Superior temporal gyrus (tissue), 1 donor: ENCODE data around the gene AP4B1.

Experiments
- DNase-seq: peaks from one replicate; pipeline ENCODE4 v3.0.0-alpha.2; 2016; ENCODE audit errors: extremely low spot score

Gene AP4B1

DNA sequence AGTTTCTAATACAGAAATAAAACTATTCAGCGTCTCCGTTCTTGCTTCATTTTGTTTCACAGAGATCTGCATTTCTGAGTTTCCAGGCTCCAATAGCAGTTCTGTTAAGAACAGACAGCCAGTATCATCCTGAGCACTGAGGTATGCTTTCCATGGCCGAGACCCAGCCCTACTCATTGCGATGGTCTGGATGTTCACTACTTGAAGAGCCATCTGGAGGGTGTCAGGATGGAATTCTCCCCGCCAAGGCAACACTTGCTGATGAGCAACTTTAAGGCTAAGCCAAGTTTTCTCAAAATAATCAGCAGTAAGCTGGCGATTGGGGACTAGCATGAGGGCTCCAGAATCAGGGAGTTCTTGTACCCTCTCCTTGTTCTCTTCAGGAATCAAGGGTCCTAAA, 9.5 kb downstream of the AP4B1 start:
- DNase-seq = peak; percentile 35

DNA sequence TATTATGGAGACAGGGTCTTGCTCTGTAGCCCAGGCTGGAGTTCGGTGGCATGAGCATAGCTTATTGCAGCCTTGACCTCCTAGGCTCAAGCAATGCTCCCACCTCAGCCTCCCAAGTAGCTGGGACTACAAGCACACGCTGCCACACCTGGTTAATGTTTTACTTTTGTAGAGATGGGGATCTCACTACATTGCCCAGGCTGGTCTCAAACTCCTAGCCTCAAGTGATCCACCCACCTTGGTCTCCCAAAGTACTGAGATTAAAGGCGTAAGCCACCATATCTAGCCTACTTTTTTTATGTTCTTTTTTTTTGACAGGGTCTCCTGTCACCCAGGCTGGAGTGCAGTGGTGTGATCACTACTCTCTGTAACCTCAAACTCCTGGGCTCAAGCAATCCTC, 11.3 kb downstream of the AP4B1 start:
- DNase-seq = no peak

DNA sequence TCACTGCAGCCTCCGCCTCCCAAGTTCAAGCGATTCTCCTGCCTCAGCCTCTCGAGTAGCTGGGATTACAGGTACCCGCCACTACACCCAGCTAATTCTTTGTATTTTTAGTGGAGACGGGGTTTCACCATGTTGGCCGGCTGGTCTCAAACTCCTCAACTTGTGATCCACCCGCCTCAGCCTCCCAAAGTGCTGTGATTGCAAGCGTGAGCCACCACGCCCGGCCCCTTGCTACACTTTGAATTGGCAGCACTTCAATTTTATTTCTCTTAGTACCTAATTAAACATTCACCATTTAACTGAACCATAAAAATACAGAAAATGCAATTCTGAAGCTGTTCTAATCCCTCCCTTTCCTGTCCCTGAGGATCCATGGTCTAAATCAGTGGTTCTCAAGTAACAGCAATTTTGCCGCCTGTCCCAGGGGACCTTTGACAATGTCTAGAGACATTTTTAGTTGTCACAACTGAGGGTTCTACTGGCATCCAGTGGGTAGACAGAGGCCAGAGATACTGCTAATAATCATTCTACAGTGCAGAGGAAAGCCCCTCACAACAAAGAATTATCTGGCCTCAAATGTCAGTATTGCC, 12.9 kb downstream of the AP4B1 start:
- DNase-seq = no peak

DNA sequence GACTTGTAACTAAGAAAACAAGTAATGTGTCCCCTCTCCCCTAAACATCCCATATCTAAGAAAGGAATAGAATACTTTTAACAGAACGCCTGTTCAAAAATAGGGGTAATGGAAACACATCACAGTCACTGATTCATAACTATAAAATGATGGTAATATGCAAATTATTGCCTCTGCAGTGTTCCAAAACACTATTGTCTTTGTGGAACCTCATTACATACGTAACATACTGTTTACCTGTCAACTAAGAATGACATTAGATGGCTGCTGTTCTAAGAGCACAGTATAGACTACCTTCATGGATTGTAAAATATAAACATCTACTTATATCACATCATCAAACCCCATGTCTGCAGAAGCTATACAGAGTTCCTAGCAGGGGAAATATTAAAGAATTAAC, 13.8 kb downstream of the AP4B1 start:
- DNase-seq = no peak

DNA sequence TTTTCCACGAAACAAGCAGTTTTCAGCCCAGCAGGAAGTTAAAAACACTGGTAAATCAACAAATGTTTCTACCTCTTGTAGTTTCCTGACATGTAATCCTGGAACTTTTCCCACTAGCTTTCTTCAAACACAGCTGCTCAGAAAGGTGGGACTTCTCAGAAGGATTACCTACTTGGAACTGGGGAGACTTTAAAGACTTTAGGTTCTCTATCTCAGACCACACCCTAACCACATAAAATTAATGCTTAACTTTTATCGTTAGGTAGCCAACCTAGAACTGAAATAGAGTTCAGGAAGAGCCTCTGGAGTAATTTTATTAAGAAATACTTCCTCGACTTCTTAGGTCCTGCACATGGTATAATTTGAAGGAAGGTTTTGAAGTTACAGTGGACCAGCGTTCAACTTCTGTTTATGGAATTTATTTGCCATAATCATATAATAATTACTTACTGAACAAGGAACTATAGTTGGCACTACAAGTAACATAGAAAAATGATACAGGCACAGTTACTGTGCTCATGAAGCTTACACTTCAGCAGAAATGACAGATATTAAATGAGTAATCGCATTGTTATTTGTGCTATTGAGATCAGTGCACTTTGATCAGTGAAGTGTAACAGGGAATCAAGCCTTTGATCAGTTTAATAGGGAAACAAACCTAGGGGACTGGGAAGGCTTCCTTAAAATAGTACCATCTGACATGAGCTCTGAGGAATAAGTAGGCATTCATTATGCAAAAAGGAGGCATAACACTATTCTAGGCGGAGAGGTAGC, 17.0 kb downstream of the AP4B1 start, which contains the start of gene BCL2L15:
Gene BCL2L15, minus strand, starts transcription at position 180 of the 774 bp plus-strand sequence. CDS start 206 bp downstream, outside the sequence.
- DNase-seq = no peak

DNA sequence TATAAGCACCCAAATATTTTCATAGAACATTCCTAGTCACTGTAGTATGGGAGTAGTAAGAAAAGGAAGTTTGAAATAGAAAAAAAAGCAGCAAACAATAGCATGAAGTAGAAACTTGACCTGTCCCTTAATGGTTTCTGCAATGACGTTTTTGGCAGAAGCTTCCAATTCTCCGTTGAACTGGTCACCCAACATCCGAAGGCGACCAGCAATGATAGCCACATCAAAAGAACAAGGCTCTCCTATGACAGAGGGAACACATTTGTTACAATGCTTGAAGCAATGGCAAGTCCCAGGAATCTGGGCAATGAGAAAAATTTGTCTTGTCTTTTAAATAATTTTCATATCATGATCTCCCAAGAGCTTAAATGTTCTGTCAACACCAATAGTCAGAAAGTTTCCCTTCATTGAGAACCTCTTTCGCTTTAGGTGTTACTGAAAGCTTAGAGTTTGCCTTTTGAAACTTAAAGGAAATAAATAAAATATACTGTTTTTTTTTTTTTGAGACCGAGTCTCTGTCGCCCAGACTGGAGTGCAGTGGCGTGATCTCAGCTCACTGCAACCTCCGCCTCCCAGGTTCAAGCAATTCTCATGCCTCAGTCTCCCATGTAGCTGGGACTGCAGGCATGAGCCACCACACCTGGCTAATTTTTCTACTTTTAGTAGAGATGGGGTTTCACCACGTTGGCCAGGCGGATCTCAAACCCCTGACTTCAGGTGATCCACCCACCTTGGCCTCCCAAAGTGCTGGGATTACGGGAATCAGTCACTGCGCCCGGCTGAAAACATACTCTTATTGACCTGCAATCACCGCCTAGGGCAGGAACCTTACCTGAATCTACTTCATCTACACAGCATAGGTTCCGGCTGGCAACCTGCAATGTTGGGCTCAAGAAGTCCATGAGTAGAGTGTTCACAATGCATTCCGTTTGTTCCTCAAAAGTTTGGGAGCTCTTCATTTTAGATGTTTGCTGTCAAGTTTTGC, 17.9 kb downstream of the AP4B1 start:
- DNase-seq = no peak

DNA sequence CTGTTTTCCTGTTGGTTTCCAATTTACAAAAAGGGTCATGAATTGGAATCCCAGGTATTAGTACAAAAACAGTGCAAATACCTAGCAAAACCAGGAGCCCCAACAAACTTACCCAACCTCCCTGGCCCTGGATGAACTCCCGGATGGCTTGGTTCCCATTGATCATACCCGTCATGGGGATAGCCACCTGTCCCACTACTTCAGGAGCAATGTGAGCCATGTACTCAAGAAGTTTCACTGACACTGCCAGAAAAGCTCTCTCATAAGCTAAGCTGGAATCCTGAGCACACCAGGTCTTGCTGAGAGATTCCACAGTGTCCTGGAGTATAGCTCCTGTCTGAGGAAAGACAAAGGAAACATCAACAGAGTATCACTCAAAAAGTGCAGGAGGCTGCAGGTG, 22.9 kb downstream of the AP4B1 start:
- DNase-seq = no peak

DNA sequence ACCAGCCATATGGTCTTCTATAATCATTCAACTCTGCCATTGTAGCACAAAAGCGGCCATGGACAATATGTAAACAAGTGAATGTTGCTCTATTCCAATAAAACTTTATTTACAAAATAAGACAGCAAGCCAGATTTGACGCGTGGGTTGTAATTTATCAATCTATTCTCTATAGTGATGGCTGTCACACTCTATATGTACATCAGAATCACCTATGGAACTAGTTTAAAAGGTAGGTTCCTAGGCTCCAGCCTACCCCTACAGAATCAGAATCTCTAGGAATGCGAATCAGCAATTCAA, 24.9 kb downstream of the AP4B1 start:
- no peak for DNase-seq

DNA sequence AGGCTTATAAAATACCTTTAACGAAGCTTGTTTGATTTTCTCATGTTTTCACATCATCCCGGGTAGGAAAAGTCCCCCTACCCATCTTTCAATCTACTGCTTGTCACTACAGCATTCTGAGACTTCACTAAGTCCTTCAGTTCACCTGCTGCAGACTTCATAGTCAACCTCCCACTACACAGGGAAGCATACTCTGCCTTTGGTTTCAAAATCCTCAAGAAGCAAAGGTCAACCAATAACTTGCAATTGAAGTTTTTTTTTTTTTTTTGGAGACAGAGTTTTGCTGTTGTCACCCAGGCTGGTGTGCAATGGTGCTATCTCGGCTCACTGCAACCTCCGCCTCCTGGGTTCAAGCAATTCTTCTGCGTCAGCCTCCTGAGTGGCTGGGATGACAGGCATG, 28.4 kb downstream of the AP4B1 start:
- no peak for DNase-seq

DNA sequence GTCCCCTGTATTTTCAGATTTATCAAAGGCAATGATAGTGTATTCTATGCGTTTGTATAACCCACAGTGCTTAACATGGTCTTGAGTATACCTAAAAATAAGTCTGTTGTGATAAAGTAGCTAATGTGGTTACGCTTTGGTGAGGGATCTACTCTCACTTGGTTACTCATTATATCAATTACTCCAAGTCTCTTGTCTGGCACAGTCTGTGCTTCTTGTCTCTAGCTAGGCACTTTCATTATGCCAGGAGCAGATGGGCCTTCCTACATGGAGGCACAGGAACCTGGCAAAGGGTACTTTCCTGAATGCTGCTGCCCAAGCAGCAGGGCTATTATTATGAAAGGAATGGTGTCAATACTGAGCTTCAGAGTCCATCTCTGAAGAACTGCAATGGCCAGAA, 28.9 kb downstream of the AP4B1 start:
- DNase-seq = peak; percentile 27

DNA sequence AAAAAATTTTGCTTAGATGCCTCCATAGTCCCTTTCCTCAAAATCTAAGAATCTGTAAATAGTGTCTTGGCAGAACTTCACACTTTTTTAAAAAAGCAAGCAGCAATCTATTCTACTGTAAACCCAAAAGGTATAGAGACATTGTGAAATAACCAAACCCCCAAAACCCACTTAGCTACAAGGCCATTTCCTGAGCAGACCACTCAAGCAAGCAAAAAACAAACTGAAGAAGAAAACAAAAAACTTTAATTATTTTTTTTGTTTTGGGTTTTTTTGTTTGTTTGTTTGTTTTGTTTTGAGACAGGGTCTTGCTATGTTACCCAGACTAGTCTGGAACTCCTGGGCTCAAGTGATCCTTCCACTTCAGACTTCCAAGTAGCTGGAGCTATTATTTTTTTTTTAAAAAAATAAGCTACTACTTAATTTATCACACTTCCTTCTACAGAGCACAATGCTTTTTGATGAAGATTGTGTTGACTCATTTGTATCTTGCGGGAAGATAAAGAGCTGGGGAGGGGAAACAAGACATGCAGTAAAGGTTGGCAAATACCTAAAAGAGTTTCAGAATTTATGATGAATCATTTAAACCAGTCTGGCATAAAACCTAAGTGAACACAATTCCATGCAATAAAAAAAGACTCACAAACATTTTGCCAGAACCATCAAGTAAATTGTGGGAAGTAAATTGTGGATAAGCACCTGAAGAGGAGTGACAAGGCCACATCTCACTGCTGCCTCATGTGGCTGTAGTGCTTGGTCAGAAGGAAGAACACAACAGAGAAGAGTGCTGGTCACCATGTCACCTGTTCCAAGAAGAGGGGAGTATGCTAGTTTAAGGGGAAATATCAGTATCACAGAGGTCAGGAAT, 30.4 kb downstream of the AP4B1 start:
- DNase-seq = no peak

DNA sequence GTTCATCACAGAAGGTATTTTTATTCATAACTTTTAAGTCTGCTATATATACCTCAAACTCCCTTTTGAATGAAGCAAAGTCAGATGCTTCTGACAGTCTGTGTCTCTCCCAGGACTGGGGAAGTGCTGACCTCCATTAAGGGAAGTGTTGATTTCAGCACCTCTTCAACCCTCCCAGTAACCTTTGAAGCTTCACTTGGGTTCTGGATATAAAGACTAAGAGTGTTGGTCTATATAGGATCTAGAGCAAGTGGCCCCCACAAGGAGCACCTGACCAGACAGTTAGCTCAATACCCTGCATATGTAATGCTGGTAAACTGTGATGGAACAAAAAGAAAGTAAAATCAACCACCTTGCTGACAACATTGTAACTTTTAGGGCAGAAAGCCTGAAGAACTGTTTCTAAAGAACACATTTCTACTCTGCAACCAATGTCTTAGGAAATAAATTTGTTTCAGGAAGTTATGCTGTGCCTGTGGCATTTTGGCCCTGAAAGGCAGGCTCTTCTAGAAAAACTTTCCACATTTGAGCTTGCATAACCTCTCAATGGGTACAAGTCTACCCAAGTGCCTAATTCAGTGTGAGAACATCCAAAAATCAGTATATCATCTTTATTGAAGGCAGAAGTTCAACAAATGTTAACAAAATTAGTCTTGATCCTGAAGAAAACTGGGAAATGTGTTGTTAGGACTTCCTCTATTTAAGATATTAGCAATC, 32.2 kb downstream of the AP4B1 start:
- no peak for DNase-seq

DNA sequence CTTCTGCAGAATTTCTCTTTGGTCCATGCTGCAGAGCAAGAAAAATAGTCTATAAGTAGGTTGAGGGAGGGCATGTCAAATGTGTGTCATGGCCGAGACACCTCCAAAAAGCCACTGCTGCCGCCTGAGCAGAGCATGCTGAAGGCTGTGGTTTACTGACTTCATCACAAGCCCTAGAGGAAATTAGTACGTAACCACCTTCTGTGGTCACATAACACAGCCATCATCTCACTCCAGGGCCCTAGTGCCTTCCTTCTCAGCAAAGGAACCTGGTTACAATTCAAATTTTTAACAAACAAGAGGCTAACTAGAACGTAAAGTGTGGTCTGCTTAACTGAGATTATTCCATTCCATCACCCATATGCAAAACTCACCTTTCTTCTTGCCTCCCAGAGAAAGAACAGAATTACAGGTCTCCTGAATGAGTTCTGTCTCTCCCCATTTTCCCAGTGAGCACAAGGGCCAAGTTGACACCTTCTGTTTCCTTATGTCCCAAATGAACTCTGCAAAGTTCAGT, 32.9 kb downstream of the AP4B1 start, which contains the start of gene PTPN22:
Gene PTPN22, minus strand, starts transcription at position 116 of the 517 bp plus-strand sequence.
- no peak for DNase-seq

DNA sequence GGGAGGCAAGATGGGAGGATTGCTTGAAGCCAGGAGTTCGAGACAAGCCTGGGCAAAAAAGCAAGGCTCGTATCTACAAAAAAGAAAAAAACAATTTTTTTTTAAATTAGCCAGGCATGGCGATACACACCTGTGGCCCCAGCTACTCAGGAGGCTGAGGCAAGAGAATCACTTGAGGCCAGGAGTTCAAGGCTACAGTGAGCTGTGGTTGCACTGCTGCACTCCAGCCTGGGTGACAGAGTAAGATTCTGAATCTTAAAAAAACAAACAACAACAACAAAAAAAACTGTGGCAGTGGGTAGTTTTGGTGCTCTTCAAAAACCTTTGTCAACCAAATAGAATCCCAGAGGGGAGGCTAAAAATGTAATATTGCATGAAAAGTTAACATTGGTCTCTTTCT, 33.8 kb downstream of the AP4B1 start:
- no peak for DNase-seq

DNA sequence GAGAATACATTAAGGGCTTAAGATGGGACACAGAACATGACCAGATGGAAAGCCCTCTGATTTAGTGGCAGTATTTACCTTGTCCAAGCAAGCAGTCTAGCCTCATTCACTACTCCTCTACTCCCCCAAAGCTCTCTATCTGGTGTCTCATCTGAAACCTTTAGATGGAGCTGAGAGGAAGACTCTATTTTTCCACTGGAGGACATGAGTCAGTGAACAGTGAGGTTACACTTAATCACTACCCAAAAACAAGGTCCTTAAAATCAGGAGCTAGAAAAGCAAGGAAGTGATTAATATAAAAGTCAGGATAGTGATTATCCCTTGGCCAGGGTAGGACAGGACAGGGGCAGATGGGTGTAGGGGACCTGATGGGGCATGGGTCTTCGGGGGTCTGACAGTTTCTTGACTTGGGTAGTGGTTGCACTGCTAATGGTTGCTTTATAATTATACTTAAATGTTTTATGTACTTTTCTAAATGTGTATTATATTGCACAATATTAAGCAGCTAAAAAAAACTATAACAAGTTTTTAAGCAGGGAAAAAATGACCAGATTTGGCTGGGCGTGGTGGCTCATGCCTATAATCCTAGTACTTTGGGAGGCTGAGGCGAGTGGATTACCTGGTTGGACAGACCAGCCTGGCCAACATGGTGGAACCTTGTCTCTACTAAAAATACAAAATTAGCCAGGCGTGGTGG, 36.1 kb downstream of the AP4B1 start:
- DNase-seq = no peak

DNA sequence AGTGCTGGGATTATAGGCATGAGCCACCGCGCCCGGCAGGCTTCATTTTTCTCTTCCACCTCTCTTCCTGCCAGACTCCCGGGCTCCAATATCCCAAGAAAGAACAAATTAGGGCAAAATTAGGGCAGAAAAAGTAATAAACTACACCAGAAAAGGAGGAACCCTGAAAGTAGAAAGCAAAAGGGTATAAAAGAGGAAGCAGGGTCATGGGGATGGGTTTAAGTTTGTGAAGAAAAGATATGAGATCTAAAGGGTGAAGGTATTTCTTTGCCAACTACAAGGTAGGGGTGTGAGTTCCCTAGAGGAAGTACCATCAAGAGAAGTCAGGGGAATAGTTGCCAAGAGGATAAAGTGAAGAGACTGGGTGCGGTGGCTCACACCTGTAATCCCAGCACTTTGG, 43.0 kb downstream of the AP4B1 start:
- DNase-seq = no peak

DNA sequence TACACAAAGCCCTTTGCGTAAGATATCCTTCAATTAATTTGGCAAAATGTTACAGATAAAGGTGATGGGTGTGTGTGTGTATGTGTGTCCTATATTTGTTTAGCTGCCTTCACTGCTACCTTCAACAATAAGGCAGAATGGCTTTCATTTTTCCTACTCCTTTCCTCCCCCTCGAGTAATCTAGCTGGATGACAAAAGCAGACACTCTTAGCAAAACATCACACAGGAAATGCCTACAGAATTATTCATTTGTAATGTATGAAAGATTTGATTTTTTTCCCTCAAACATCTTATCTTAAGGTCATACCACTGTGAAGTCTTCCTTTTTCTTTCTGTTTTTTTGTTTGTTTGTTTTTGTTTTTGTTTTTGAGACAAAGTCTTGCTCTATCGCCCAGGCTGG, 43.7 kb downstream of the AP4B1 start:
- DNase-seq = no peak

DNA sequence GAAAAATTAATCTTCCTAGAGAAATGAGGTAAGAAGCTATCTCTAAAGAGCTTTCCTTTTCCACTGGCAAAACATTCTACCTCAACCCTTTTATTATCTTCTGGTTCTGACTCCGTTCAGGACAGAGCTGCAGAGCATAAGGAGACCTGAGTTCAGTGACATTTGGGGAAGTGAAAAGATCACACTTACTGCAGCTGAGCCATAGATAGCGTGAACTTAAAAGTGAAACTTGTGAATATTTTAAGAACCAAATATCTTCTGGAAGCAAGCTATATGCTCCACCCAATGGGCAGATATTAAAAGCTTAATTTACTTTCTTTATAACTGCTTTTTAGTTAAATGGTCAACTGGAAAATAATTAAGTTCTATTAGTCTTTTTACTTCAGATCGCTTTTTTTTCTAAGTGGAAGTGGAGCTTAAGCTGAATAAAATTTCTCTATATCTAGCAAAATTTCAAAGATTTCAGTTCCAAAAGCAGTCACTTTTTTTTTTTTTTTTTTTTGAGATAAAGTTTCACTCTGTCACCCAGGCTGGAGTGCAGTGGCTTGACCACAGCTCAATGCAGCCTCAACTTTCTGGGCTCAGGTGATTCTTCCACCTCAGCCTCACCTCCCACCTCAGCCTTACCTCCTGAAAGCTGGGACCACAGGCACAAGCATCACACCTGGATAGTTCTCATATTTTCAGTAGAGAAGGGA, 45.0 kb downstream of the AP4B1 start:
- DNase-seq = no peak

DNA sequence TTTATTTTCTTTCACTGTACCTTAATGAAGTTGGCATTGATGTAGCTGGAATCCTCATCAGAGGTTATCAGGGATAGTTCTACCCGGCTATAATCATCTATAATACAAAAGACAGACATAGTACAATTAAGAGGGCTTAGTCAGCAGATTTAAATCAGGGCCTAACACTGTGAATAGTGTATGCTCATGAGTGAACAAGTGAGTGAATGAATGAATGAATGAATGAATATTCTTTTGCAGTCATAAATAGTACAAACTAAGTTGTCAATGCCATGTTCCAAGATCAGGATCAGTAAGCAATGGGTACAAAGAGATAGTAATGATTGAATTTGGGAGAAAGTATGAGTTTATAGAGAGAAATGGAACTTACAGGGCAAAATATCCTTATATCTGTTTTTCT, 45.6 kb downstream of the AP4B1 start:
- DNase-seq = no peak
